Liver (tissue), 3 donors: Measurements from ENCODE around the gene SLC20A1.

Experiments used
- ATF3 ChIP-seq: IDR thresholded peaks from 2 replicates; pipeline ENCODE4 v1.6.1; 2016; ENCODE audit warnings: antibody characterized with exemption
- CTCF ChIP-seq: fragments of 150-350 bp; IDR thresholded peaks from 2 replicates; pipeline ENCODE4 v1.5.1; 2017; ENCODE audit warnings: improper control_type of control experiment, low read depth, low read length; ENCODE audit not compliant: missing input control
- EGR1 ChIP-seq, 2 donors: IDR thresholded peaks; 2 replicates each; pipeline ENCODE4 v1.6.1; 2016 to 2018; ENCODE audit warnings: antibody characterized with exemption in 2 of 2, low read depth in 2 of 2
- JUND ChIP-seq, 2 donors: IDR thresholded peaks; 2 replicates each; pipeline ENCODE4 v1.6.1; 2016; ENCODE audit warnings: antibody characterized with exemption in 2 of 2
- MAX ChIP-seq: IDR thresholded peaks from 2 replicates; pipeline ENCODE4 v1.6.1; 2016; ENCODE audit warnings: antibody characterized with exemption
- REST ChIP-seq: IDR thresholded peaks from 2 replicates; pipeline ENCODE4 v1.6.1; 2016; ENCODE audit warnings: antibody characterized with exemption, mild to moderate bottlenecking
- SP1 ChIP-seq: IDR thresholded peaks from 2 replicates; pipeline ENCODE4 v1.6.1; 2018; ENCODE audit warnings: antibody characterized with exemption, mild to moderate bottlenecking
- TAF1 ChIP-seq: conservative IDR thresholded peaks from 2 replicates; pipeline ENCODE4 v1.6.1; 2016; ENCODE audit warnings: antibody characterized with exemption, mild to moderate bottlenecking
- YY1 ChIP-seq: IDR thresholded peaks from 2 replicates; pipeline ENCODE4 v1.6.1; 2016; ENCODE audit warnings: antibody characterized with exemption, mild to moderate bottlenecking
- donor health status: healthy.
- donor health status: healthy.

- TF ChIP-seq ATF3: no peak
- TF ChIP-seq CTCF: no peak
- no peak for TF ChIP-seq EGR1 (IDR thresholded peaks at IDR 0.05; ENCODE audit: low read depth in 2 of 2)
- TF ChIP-seq REST: no peak
- no peak for TF ChIP-seq MAX
- no peak for TF ChIP-seq SP1
- TF ChIP-seq YY1: no peak
- TF ChIP-seq JUND (IDR thresholded peaks at IDR 0.05): no peak
- TF ChIP-seq TAF1: no peak
Measured at GRCh38 chr2:112693596-112693995, 47.9 kb downstream of the SLC20A1 start.
